Hematopoietic multipotent progenitor cell treated with erythropoietin and hydrocortisone succinate and interleukin-3 and kit ligand, for 6 days (in vitro differentiated cells): ENCODE data around the gene NFASC.

Source experiments
- DNase-seq: peaks from one replicate; pipeline ENCODE4 v3.0.0-alpha.2; 2015

The NFASC gene

GRCh38 chr1:204891860-204892259 is 21.2 kb downstream of the NFASC start:
- no peak for DNase-seq

GRCh38 chr1:204894031-204894430 is 23.4 kb downstream of the NFASC start:
- DNase-seq: no peak

GRCh38 chr1:204894606-204895005 is 23.9 kb downstream of the NFASC start:
- no peak for DNase-seq

- DNase-seq: no peak
Measured at GRCh38 chr1:204896023-204896422, 25.4 kb downstream of the NFASC start.

GRCh38 chr1:204896787-204897469 is 26.3 kb downstream of the NFASC start:
- no peak for DNase-seq

GRCh38 chr1:204900721-204901120 is 30.1 kb downstream of the NFASC start:
- DNase-seq: no peak

GRCh38 chr1:204902671-204903070 is 32.0 kb downstream of the NFASC start:
- DNase-seq: no peak

- DNase-seq: no peak
Measured at GRCh38 chr1:204904228-204904810, 33.7 kb downstream of the NFASC start.

GRCh38 chr1:204909109-204909508 is 38.4 kb downstream of the NFASC start:
- no peak for DNase-seq

- DNase-seq: no peak
Measured at GRCh38 chr1:204915861-204916495, 45.3 kb downstream of the NFASC start.

GRCh38 chr1:204917802-204918201 is 47.1 kb downstream of the NFASC start:
- DNase-seq: no peak

- no peak for DNase-seq
Measured at GRCh38 chr1:204920511-204920910, 49.8 kb downstream of the NFASC start.

GRCh38 chr1:204920967-204921366 is 50.3 kb downstream of the NFASC start:
- no peak for DNase-seq

- DNase-seq: no peak
Measured at GRCh38 chr1:204921855-204922516, 51.3 kb downstream of the NFASC start.

GRCh38 chr1:204923201-204923600 is 52.5 kb downstream of the NFASC start:
- no peak for DNase-seq

- no peak for DNase-seq
Measured at GRCh38 chr1:204923626-204924012, 53.0 kb downstream of the NFASC start.

- DNase-seq: no peak
Measured at GRCh38 chr1:204924013-204924759, 53.5 kb downstream of the NFASC start.

GRCh38 chr1:204925701-204926100 is 55.0 kb downstream of the NFASC start:
- DNase-seq: no peak

- DNase-seq: no peak
Measured at GRCh38 chr1:204927673-204928641, 57.3 kb downstream of the NFASC start.

- no peak for DNase-seq
Measured at GRCh38 chr1:204928671-204929486, 58.2 kb downstream of the NFASC start.
